ENCODE measurements around the gene HIP1. TPM values are rescaled to one million over a fixed set of nuclear protein-coding genes. Genes with fewer than 3 reads are reported as not detected.

HIP1 gene
- polyA plus RNA-seq, 3 donors: 4.3 to 14.8 (median 5.3) TPM

GRCh38 chr7:75591467-75592255 is 147.1 kb downstream of the HIP1 start:
- H3K4me3 Mint-ChIP-seq: no peak overlapping the region
- H3K4me1 Mint-ChIP-seq: no peaks in the 10 kb centered on the region
- intact Hi-C loops (cut with micrococcal nuclease): no loop called here
- no peaks in the 10 kb centered on the region for H3K79me2 ChIP-seq (ENCODE audit: insufficient read depth, low read length)
- H3K27me3 ChIP-seq (ENCODE audit: control insufficient read depth in 2 of 2, insufficient read depth in 2 of 2, low read length in 2 of 2): no peaks in the 10 kb centered on the region
- peaks cover 12 to 71% of the 10 kb centered on the region in 2 donors for H3K36me3 ChIP-seq (replicated peaks in 1 of 2; ENCODE audit: control insufficient read depth in 1 of 2, insufficient read depth in 2 of 2, low read length in 2 of 2)
- H3K9ac ChIP-seq (ENCODE audit: insufficient read depth, low read length, poor library complexity, severe bottlenecking): no peak overlapping the region
- H3K36me3 Mint-ChIP-seq: peaks cover 50 to 84% of the 10 kb centered on the region in 2 donors
- no peaks in the 10 kb centered on the region for H3K4me1 ChIP-seq (ENCODE audit: control insufficient read depth in 1 of 2, insufficient read depth in 2 of 2, low read length in 2 of 2)
- no peak overlapping the region for H3K27ac Mint-ChIP-seq
- peaks cover 0 to 2% (median 0%) of the 10 kb centered on the region in 3 donors for H3K27me3 Mint-ChIP-seq (ENCODE audit: low read depth in 3 of 3)
- H3K4me2 ChIP-seq (replicated peaks; ENCODE audit: extremely low read depth, low read length, poor library complexity, severe bottlenecking): no peak overlapping the region
- DNase-seq: no peak
- H4K20me1 ChIP-seq (ENCODE audit: insufficient read depth, low read length): no peaks in the 10 kb centered on the region
- H3K9me3 ChIP-seq (replicated peaks in 1 of 2; ENCODE audit: control insufficient read depth in 1 of 2, insufficient read depth in 1 of 2, low read length in 2 of 2): no peaks in the 10 kb centered on the region
- WGBS (ENCODE audit: insufficient coverage): 100% methylated on average over 1 of the region's 5 CpGs
- H3K4me3 ChIP-seq (replicated peaks in 1 of 3; ENCODE audit: low read depth in 2 of 3, low read length in 3 of 3): no peak overlapping the region
- no peak overlapping the region for H3K27ac ChIP-seq (ENCODE audit: low read depth in 1 of 2, low read length in 2 of 2)
- no peak overlapping the region for H2AFZ ChIP-seq (ENCODE audit: insufficient read depth, low read depth, low read length, poor library complexity, severe bottlenecking)
- peaks cover 0 to 8% (median 1%) of the 10 kb centered on the region in 7 donors for H3K9me3 Mint-ChIP-seq
- TF ChIP-seq CTCF (IDR thresholded peaks at IDR 0.05): no peak

GRCh38 chr7:75590373-75591005 is 148.3 kb downstream of the HIP1 start:
- Histone ChIP-seq H4K20me1 (ENCODE audit: insufficient read depth, low read length) (no peaks in the 10 kb centered on the region), H2AFZ (ENCODE audit: insufficient read depth, low read depth, low read length, poor library complexity, severe bottlenecking) (no peak overlapping the region), H3K9me3 (replicated peaks in 1 of 2; ENCODE audit: control insufficient read depth in 1 of 2, insufficient read depth in 1 of 2, low read length in 2 of 2) (no peaks in the 10 kb centered on the region), H3K9ac (ENCODE audit: insufficient read depth, low read length, poor library complexity, severe bottlenecking) (no peak overlapping the region), H3K4me2 (replicated peaks; ENCODE audit: extremely low read depth, low read length, poor library complexity, severe bottlenecking) (no peak overlapping the region), H3K79me2 (ENCODE audit: insufficient read depth, low read length) (no peaks in the 10 kb centered on the region), H3K4me3 (replicated peaks in 1 of 3; ENCODE audit: low read depth in 2 of 3, low read length in 3 of 3) (no peak overlapping the region), H3K4me1 (ENCODE audit: control insufficient read depth in 1 of 2, insufficient read depth in 2 of 2, low read length in 2 of 2) (no peaks in the 10 kb centered on the region), H3K27ac (ENCODE audit: low read depth in 1 of 2, low read length in 2 of 2) (no peak overlapping the region), H3K36me3 (replicated peaks in 1 of 2; ENCODE audit: control insufficient read depth in 1 of 2, insufficient read depth in 2 of 2, low read length in 2 of 2) (peaks cover 22 to 72% of the 10 kb centered on the region in 2 donors), H3K27me3 (ENCODE audit: control insufficient read depth in 2 of 2, insufficient read depth in 2 of 2, low read length in 2 of 2) (no peaks in the 10 kb centered on the region)
- no peak overlapping the region for H3K27ac Mint-ChIP-seq
- no CpG with 5 or more reads among the region's 2 CpGs for WGBS (ENCODE audit: insufficient coverage)
- TF ChIP-seq CTCF (IDR thresholded peaks at IDR 0.05): no peak
- peaks cover 60 to 89% of the 10 kb centered on the region in 2 donors for H3K36me3 Mint-ChIP-seq
- H3K27me3 Mint-ChIP-seq (ENCODE audit: low read depth in 3 of 3): peaks cover 0 to 4% (median 0%) of the 10 kb centered on the region in 3 donors
- no peak overlapping the region for H3K4me3 Mint-ChIP-seq
- no peak for DNase-seq
- no peaks in the 10 kb centered on the region for H3K4me1 Mint-ChIP-seq
- intact Hi-C loops (cut with micrococcal nuclease): no loop called here
- peaks cover 0 to 8% (median 1%) of the 10 kb centered on the region in 7 donors for H3K9me3 Mint-ChIP-seq
